Mesenchymal stem cell (in vitro differentiated cells and primary cell): ENCODE data around the gene HOXC10.

ENCODE experiments used
- DNase-seq: peaks from one replicate; pipeline ENCODE4 v3.0.0-alpha.2; 2013
- H2AFZ ChIP-seq: one replicate; pipeline ENCODE4 v1.6.1; 2013; ENCODE audit warnings: low read depth, mild to moderate bottlenecking, control low read depth, inconsistent platforms, low read length, moderate library complexity
- H2AK5ac ChIP-seq: 2 replicates; pipeline ENCODE4 v1.6.1; 2013; ENCODE audit warnings: low read length, moderate library complexity, mild to moderate bottlenecking, inconsistent platforms; ENCODE audit not compliant: severe bottlenecking
- H2BK120ac ChIP-seq: one replicate; pipeline ENCODE4 v1.6.1; 2013; ENCODE audit warnings: low read depth, mild to moderate bottlenecking, inconsistent platforms, low read length, moderate library complexity
- H2BK12ac ChIP-seq, 2 experiments: one replicate each; pipeline ENCODE4 v1.6.1; 2013; ENCODE audit warnings: inconsistent platforms in 2 of 2, low read length in 2 of 2, mild to moderate bottlenecking in 2 of 2, moderate library complexity in 2 of 2, control low read depth in 1 of 2
- H2BK15ac ChIP-seq: one replicate; pipeline ENCODE4 v1.6.1; 2013; ENCODE audit warnings: mild to moderate bottlenecking, low read depth, inconsistent platforms; ENCODE audit not compliant: poor library complexity, severe bottlenecking
- H2BK5ac ChIP-seq: 2 replicates; pipeline ENCODE4 v1.6.1; 2013; ENCODE audit warnings: low read depth, mild to moderate bottlenecking, low read length, control low read depth, inconsistent platforms; ENCODE audit not compliant: poor library complexity, severe bottlenecking
- H3K14ac ChIP-seq, 2 experiments: one replicate each; pipeline ENCODE4 v1.6.1; 2013; ENCODE audit warnings: inconsistent platforms in 2 of 2, low read length in 2 of 2, control low read depth in 1 of 2, mild to moderate bottlenecking in 1 of 2, moderate library complexity in 1 of 2
- H3K18ac ChIP-seq, 2 experiments: one replicate each; pipeline ENCODE4 v1.6.1; 2013; ENCODE audit warnings: inconsistent platforms in 2 of 2, low read length in 2 of 2, control low read depth in 1 of 2, low read depth in 1 of 2, mild to moderate bottlenecking in 1 of 2
- H3K23ac ChIP-seq, 2 experiments: one replicate each; pipeline ENCODE4 v1.6.1; 2013; ENCODE audit warnings: inconsistent platforms in 2 of 2, low read length in 2 of 2, mild to moderate bottlenecking in 2 of 2, moderate library complexity in 2 of 2, control low read depth in 1 of 2
- H3K27ac ChIP-seq: 2 replicates; pipeline ENCODE4 v1.5.1; 2013; ENCODE audit warnings: mild to moderate bottlenecking, moderate library complexity, low read length, control low read depth, inconsistent platforms; ENCODE audit not compliant: poor library complexity, severe bottlenecking
- H3K27me3 ChIP-seq, 2 experiments: 2 replicates each; pipeline versions ENCODE4 v1.6.1 to v1.7.0; 2013; ENCODE audit warnings: low read length in 2 of 2, mild to moderate bottlenecking in 2 of 2, moderate library complexity in 2 of 2, control low read depth in 1 of 2, inconsistent platforms in 1 of 2; ENCODE audit not compliant: control insufficient read depth in 1 of 2, insufficient read depth in 1 of 2
- H3K36me3 ChIP-seq, 2 experiments: 2 replicates each; pipeline versions ENCODE4 v1.6.1 to v1.7.0; 2013; ENCODE audit warnings: low read length in 2 of 2, control low read depth in 1 of 2, inconsistent platforms in 1 of 2, low read depth in 1 of 2, mild to moderate bottlenecking in 1 of 2; ENCODE audit not compliant: insufficient read depth in 2 of 2, control insufficient read depth in 1 of 2
- H3K4ac ChIP-seq, 2 experiments: one replicate each; pipeline ENCODE4 v1.6.1; 2013; ENCODE audit warnings: inconsistent platforms in 2 of 2, low read length in 2 of 2, mild to moderate bottlenecking in 2 of 2, moderate library complexity in 2 of 2, control low read depth in 1 of 2, low read depth in 1 of 2
- H3K4me1 ChIP-seq: 2 replicates; pipeline ENCODE4 v1.6.1; 2013; ENCODE audit warnings: low read depth, low read length, control low read depth; ENCODE audit not compliant: control insufficient read depth, insufficient read depth
- H3K4me2 ChIP-seq: 2 replicates; pipeline ENCODE4 v1.6.1; 2013; ENCODE audit warnings: low read length, mild to moderate bottlenecking, inconsistent platforms; ENCODE audit not compliant: poor library complexity, severe bottlenecking
- H3K4me3 ChIP-seq, 2 experiments: 2 replicates each; pipeline versions ENCODE4 v1.5.1 to v1.7.0; 2013; ENCODE audit warnings: low read length in 2 of 2, mild to moderate bottlenecking in 2 of 2, control low read depth in 1 of 2, low read depth in 1 of 2; ENCODE audit not compliant: insufficient read depth in 1 of 2
- H3K79me1 ChIP-seq: replicated peaks from 2 replicates; pipeline ENCODE4 v1.6.1; 2013; ENCODE audit warnings: mild to moderate bottlenecking, control low read depth, low read length, inconsistent platforms; ENCODE audit not compliant: poor library complexity, severe bottlenecking
- H3K9ac ChIP-seq: 2 replicates; pipeline ENCODE4 v1.7.0; 2013; ENCODE audit warnings: mild to moderate bottlenecking, low read length, moderate library complexity
- H3K9me3 ChIP-seq: 2 replicates; pipeline ENCODE4 v1.7.0; 2013; ENCODE audit warnings: mild to moderate bottlenecking, low read length; ENCODE audit not compliant: control insufficient read depth
- H4K8ac ChIP-seq: one replicate; pipeline ENCODE4 v1.6.1; 2013; ENCODE audit warnings: inconsistent platforms, mild to moderate bottlenecking, low read length, moderate library complexity
- H4K91ac ChIP-seq: one replicate; pipeline ENCODE4 v1.6.1; 2013; ENCODE audit warnings: mild to moderate bottlenecking, low read length, inconsistent platforms
- WGBS: methylation state at CpG from one replicate; pipeline ENCODE4 v1.1.7; 2013; ENCODE audit warnings: mixed read lengths; 5-methylcytosine and 5-hydroxymethylcytosine counted together

Gene HOXC10

DNA sequence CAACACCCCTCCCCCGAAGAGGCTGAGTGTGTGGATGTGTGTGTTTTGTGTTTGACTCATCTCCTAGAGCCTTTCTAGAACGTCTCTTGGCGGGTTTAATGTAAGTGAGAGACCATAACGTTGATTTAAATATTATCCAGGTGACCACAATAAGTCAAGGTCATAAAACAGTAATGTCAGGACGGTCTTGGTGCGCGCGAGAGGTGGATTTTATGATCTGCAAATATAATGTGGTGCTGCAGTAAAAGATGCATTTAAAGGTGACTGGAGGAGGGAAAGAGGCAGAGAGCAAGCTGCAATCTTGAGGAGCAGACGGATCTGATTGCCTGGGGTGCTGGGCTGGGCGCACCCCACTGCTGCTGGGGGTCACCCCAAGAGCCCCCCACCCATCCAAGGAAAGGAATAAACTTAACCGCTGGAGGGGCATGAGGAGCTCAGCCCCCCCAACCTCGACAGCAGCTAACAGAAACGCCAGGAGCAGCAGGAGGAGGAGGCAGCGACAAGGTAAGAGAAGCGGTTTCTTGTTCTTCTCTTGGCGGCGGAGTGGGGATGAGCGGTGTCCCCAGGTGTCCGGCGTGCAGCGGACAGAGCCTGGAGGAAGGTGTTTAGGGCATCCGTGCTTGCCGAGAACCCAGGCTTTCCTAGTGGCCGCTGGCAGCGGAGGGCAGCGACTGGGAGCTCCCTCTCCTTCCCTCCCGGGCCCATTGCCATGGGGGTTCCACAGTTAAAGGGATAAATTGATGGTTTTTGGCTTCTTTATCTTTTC lies 5.5 kb downstream of the HOXC10 start:
- H3K27ac ChIP-seq: peak overlapping the region; percentile 62
- 21% methylated on average over 27 of the region's 27 CpGs for WGBS
- no peak overlapping the region for H3K14ac ChIP-seq

DNA sequence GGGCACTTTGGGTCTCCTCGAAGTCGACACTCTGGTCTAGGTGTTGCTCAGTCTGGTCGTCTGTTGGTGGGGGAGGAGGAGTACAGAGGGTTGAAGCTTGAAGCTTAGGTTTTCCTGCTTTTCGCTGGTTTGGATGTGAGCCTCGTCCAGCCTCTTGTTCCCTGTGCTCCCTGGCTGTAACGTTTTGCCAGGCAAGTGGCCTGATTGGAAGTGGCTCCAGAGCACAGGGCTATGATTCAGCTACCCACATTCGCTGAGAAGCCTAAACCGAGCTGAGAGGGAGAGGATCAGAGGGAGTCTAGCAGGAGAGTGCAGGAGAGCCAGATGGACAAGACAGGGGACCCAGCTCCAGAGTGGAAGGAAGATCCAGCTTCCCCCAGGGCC lies 6.1 kb downstream of the HOXC10 start:
- peak overlapping the region; percentile 74 for H4K91ac ChIP-seq
- no peaks in the 10 kb centered on the region for H3K36me3 ChIP-seq
- 17% methylated on average over 8 of the region's 8 CpGs for WGBS
- no peak overlapping the region for H2BK5ac ChIP-seq
- no peak overlapping the region for H2AFZ ChIP-seq
- H3K14ac ChIP-seq: no peak overlapping the region
- no peak for DNase-seq
- peak overlapping the region; percentile 81 for H3K4me2 ChIP-seq
- no peak overlapping the region for H2BK120ac ChIP-seq
- H3K4ac ChIP-seq: no peak overlapping the region
- no peak overlapping the region for H2BK12ac ChIP-seq
- H3K27ac ChIP-seq: peak overlapping the region; percentile 62
- no peaks in the 10 kb centered on the region for H3K9me3 ChIP-seq
- peaks cover 0 to 4% of the 10 kb centered on the region in 2 experiments for H3K27me3 ChIP-seq
- peaks cover 2% of the 10 kb centered on the region for H3K79me1 ChIP-seq
- H2BK15ac ChIP-seq: no peak overlapping the region
- H2AK5ac ChIP-seq: no peak overlapping the region
- H3K9ac ChIP-seq: peak overlapping the region; percentile 98
- H3K23ac ChIP-seq: no peak overlapping the region
- no peak overlapping the region for H4K8ac ChIP-seq
- peaks cover 40% of the 10 kb centered on the region for H3K4me1 ChIP-seq
- no peak overlapping the region for H3K18ac ChIP-seq
- H3K4me3 ChIP-seq: peak overlapping the region; percentile 50 to 92

More for the DNA sequence above, 5.5 kb downstream of the HOXC10 start:
- no peak for DNase-seq
- H3K9ac ChIP-seq: peak overlapping the region; percentile 98
- H3K4ac ChIP-seq: no peak overlapping the region
- no peak overlapping the region for H4K91ac ChIP-seq
- H2BK15ac ChIP-seq: peak overlapping the region; percentile 33
- H3K23ac ChIP-seq: no peak overlapping the region
- no peak overlapping the region for H2AFZ ChIP-seq
- no peak overlapping the region for H3K18ac ChIP-seq
- no peak overlapping the region for H2AK5ac ChIP-seq
- H3K9me3 ChIP-seq: no peaks in the 10 kb centered on the region
- H3K27me3 ChIP-seq: peaks cover 0 to 4% of the 10 kb centered on the region in 2 experiments
- H3K36me3 ChIP-seq: no peaks in the 10 kb centered on the region
- H3K4me2 ChIP-seq: peak overlapping the region; percentile 81
- no peak overlapping the region for H2BK120ac ChIP-seq
- H3K79me1 ChIP-seq: peaks cover 2% of the 10 kb centered on the region
- H3K4me3 ChIP-seq: peak overlapping the region; percentile 50 to 92
- no peak overlapping the region for H2BK12ac ChIP-seq
- no peak overlapping the region for H2BK5ac ChIP-seq
- H4K8ac ChIP-seq: no peak overlapping the region
- peaks cover 43% of the 10 kb centered on the region for H3K4me1 ChIP-seq

DNA sequence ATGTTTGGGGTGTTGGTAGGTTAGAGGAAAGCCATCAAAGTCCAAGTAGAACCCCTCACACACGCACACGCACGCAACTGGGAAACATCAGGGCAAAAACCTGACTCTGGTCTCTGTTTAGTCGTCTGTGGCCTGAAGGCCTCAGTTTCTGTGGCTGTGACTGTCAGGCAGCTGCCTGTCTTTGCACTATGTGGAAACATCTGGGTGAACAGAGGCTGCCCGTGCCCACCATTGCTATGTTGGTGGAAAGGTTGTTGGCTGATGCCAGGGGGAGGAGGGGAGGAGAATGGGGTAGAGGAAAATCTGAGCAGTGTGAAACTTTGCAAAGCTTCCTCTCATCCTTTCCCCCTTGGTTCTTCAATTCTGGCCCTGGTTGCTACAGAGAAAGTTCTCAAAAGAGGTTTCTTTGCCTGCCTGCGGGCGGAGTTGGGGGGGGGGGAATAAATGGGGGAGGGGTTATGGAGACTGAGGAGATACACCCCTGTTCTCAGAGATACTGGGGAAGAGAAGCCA lies 7.5 kb downstream of the HOXC10 start:
- Histone ChIP-seq H3K79me1 (peaks cover 2% of the 10 kb centered on the region), H2BK15ac (no peak overlapping the region), H2AK5ac (peak overlapping the region; percentile 68), H3K4me2 (peak overlapping the region; percentile 81), H3K4ac (no peak overlapping the region), H2AFZ (no peak overlapping the region), H3K9me3 (no peaks in the 10 kb centered on the region), H2BK120ac (no peak overlapping the region), H2BK5ac (no peak overlapping the region), H4K91ac (no peak overlapping the region), H3K27me3 (peaks cover 0 to 4% of the 10 kb centered on the region in 2 experiments), H3K9ac (peak overlapping the region; percentile 98), H3K18ac (no peak overlapping the region), H3K36me3 (no peaks in the 10 kb centered on the region), H3K14ac (no peak overlapping the region), H3K4me1 (peaks cover 35% of the 10 kb centered on the region), H2BK12ac (no peak overlapping the region), H4K8ac (no peak overlapping the region), H3K4me3 (peak overlapping the region in 1 of 2 experiments; percentile 92), H3K27ac (peak overlapping the region; percentile 62), H3K23ac (no peak overlapping the region)
- DNase-seq: no peak
- WGBS: 65% methylated on average over 7 of the region's 7 CpGs

DNA sequence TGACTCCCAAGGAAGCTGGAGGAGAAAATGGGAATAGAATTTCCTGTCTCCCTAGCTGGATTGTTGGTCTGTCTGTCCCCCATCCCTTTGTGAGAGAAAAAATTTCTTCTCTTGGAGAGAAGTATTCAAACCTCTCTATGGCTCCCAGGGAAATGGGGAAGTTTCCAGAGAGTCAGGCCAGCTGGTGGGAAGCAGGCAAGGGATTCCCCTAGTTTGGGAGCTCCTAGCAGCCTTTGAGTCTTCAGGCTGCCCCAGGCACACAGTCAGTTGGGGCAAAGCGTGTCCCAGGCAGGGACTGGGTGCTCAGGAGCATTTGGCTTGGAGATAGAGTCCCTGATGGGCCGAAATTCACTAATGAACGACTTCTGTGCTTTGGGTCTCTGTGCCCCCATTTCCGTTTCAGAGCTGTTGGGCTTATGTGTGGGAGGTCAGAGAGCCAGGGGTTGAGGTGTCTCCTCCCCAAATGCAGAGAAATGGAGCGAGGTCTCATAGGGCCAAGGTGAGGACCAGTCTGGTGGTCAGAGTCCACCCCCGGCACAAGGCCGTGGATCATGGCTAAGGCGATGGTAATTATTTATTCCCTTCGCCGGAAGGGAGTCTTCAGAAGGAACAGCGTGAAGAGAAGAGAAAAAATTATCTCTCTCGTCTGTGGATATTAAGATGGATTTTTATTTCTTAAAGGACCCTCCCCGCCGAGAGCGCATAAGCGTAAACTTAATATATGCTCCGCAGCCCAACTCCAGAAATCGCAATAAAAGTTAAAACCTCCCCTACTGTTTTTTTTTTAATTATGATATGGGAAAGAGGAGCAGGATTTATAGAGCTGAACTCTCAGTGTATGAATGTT lies 8.4 kb downstream of the HOXC10 start:
- Histone ChIP-seq H3K14ac (no peak overlapping the region), H2AK5ac (peak overlapping the region; percentile 79), H2BK5ac (no peak overlapping the region), H2BK15ac (no peak overlapping the region), H4K91ac (no peak overlapping the region), H3K4me1 (peaks cover 37% of the 10 kb centered on the region), H3K27me3 (peaks cover 0 to 4% of the 10 kb centered on the region in 2 experiments), H3K4ac (no peak overlapping the region), H3K36me3 (no peaks in the 10 kb centered on the region), H3K18ac (peak overlapping the region in 1 of 2 experiments; percentile 60), H3K4me3 (peak overlapping the region in 1 of 2 experiments; percentile 87), H3K9me3 (no peaks in the 10 kb centered on the region), H4K8ac (no peak overlapping the region), H3K79me1 (peaks cover 2% of the 10 kb centered on the region), H2BK12ac (no peak overlapping the region), H2AFZ (no peak overlapping the region), H2BK120ac (no peak overlapping the region), H3K9ac (peak overlapping the region; percentile 98), H3K27ac (peak overlapping the region; percentile 52), H3K4me2 (peak overlapping the region; percentile 64), H3K23ac (peak overlapping the region in 1 of 2 experiments; percentile 84)
- WGBS: 45% methylated on average over 11 of the region's 18 CpGs
- DNase-seq: no peak
